GM12874 (cell line): ENCODE measurements around the gene TSPAN6.

Source experiments
- TF ChIP-seq, protein P1 (sequence below): IDR thresholded peaks from 2 replicates; pipeline ENCODE4 v1.5.1; 2011; ENCODE audit warnings: low read depth, mild to moderate bottlenecking, control low read depth, low read length, moderate library complexity; ENCODE audit not compliant: insufficient read depth

Gene TSPAN6

DNA sequence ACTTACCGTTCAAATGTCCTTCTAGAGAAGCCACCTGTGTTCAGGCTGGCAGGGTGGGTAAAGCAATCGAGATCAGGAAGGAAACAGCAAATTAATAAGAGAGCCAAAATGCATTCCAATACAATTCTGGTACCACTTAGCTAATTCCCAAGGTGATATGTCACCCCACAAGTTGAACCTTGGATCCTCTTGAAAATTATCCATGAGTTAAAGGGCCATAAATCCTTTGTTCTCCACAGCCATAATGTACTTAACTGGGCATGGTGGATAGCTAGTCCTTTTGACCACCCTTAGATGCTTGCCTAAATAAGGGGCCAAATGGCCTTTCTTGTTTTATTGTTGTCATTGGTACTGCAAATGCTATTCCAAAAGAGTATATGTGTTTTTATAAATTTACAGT lies 49.9 kb downstream of the TSPAN6 start:
- TF ChIP-seq, protein P1, sequence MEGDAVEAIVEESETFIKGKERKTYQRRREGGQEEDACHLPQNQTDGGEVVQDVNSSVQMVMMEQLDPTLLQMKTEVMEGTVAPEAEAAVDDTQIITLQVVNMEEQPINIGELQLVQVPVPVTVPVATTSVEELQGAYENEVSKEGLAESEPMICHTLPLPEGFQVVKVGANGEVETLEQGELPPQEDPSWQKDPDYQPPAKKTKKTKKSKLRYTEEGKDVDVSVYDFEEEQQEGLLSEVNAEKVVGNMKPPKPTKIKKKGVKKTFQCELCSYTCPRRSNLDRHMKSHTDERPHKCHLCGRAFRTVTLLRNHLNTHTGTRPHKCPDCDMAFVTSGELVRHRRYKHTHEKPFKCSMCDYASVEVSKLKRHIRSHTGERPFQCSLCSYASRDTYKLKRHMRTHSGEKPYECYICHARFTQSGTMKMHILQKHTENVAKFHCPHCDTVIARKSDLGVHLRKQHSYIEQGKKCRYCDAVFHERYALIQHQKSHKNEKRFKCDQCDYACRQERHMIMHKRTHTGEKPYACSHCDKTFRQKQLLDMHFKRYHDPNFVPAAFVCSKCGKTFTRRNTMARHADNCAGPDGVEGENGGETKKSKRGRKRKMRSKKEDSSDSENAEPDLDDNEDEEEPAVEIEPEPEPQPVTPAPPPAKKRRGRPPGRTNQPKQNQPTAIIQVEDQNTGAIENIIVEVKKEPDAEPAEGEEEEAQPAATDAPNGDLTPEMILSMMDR: no peak

DNA sequence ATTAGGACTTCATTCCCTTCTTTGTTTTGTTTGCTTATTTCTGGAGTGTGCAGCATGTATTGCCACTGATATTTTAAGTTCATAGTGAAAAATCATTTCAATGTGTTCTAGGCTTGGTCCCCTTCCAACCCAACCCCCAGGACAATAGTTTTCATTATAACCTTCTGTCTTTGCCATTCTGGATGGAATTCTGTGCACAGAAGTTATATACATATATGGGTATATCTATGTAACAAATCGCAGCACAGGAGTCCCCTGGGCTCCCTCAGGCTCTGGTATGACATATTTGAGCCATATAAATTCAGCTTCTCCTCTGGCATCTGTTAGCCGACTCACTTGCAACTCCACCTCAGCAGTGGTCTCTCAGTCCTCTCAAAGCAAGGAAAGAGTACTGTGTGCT lies 52.0 kb downstream of the TSPAN6 start, which contains the start of gene TNMD:
Gene TNMD (plus strand): TSS at position 326 of the 400 bp plus-strand sequence. CDS start 83 bp downstream, outside the sequence.
- TF ChIP-seq, protein P1: no peak
